Adrenal gland (tissue), 12 donors: ENCODE results near the gene TIGD4. TPM values are rescaled to one million over a fixed set of nuclear protein-coding genes. Genes with fewer than 3 reads are reported as not detected.

Experiments
- DNase-seq, 7 donors: peaks; one replicate each; pipeline ENCODE4 v3.0.0-alpha.2; 2019 to 2020
- H3K27ac ChIP-seq, 5 donors: fragments of 200-600 bp; sonication (generic) in 4 of 5; 1 replicate in 3 of 5; 2 replicates in 2 of 5; pipeline versions ENCODE4 v1.5.1 to v1.8.0; 2016 to 2020; ENCODE audit warnings: mild to moderate bottlenecking in 1 of 5
- H3K27me3 ChIP-seq: fragments of 200-600 bp; 2 replicates; pipeline ENCODE4 v1.8.0; 2021
- H3K36me3 ChIP-seq, 2 donors: fragments of 200-600 bp; replicated peaks in 1 of 2; 1 replicate in 1 of 2; 2 replicates in 1 of 2; pipeline versions ENCODE4 v1.5.1 to v1.8.0; 2018 to 2022
- H3K4me1 ChIP-seq, 2 donors: fragments of 200-600 bp; replicated peaks in 1 of 2; 1 replicate in 1 of 2; 2 replicates in 1 of 2; pipeline versions ENCODE4 v1.5.1 to v1.8.0; 2018 to 2021
- H3K4me3 ChIP-seq, 4 donors: fragments of 200-600 bp; sonication (generic) in 3 of 4; one replicate each; pipeline ENCODE4 v1.5.1; 2016 to 2018
- H3K9me3 ChIP-seq, 3 donors: fragments of 200-600 bp; sonication (generic) in 1 of 3; replicated peaks in 1 of 3; 1 replicate in 2 of 3; 2 replicates in 1 of 3; pipeline versions ENCODE4 v1.5.1 to v1.8.0; 2016 to 2021
- POLR2A ChIP-seq, 2 donors: fragments of 450-650 bp; IDR thresholded peaks; one replicate each; pipeline ENCODE4 v1.6.1; 2017; ENCODE audit warnings: antibody characterized with exemption in 2 of 2, mild to moderate bottlenecking in 2 of 2, moderate library complexity in 1 of 2
- WGBS, 4 donors: extraction: QIAGEN DNeasy Blood & Tissue Kit in 2 of 4; methylation state at CpG; one replicate each; pipeline versions ENCODE4 v1.1.5 to v1.1.7; 2013 to 2017; 5-methylcytosine and 5-hydroxymethylcytosine counted together
- intact Hi-C, 2 donors: fragments of 100-400 bp; cut with DNase I; formaldehyde crosslinking; loops; one replicate each; pipeline versions ENCODE4 v1.14.1 to v1.15.0; 2022 to 2023
- polyA plus RNA-seq, 3 donors: library from polyadenylated mRNA; stranded (reverse); fragments of 200-250 nt in 2 of 3; fragments of 350-450 nt in 1 of 3; fragmentation: Illumina TruSeq in 1 of 3; extraction: RNeasy Lipid Tissue Mini Kit (QIAGEN cat#74804) in 1 of 3; gene quantifications; one replicate each; pipeline ENCODE4 v1.2.3, GENCODE V29; 2013 to 2014
- total RNA-seq, 9 donors: library from RNA; depleted of rRNA in 4 of 9; stranded (reverse); fragments of >200 nt in 4 of 9; fragments of 120-200 nt in 1 of 9; fragmentation: NEBNext Ultra II Directional in 1 of 9; extraction: Animal tissue kit (Norgen Biotek cat#: 25700) in 1 of 9; gene quantifications; one replicate each; pipeline versions ENCODE4 v1.1.0 to v1.2.4, GENCODE V29; 2013 to 2023
- TF ChIP-seq, protein P1 (sequence below), 6 experiments: fragments of 450-650 bp in 4 of 6; fragments of 200-600 bp in 2 of 6; sonication (generic) in 1 of 6; IDR thresholded peaks; 1 replicate in 5 of 6; 2 replicates in 1 of 6; pipeline versions ENCODE4 v1.5.1 to v1.8.0; 2016 to 2021; ENCODE audit warnings: antibody characterized with exemption in 6 of 6, mild to moderate bottlenecking in 2 of 6, moderate library complexity in 1 of 6
- donor health status: healthy with polysubstance abuse.
- donor health status: Bipolar disorder and iron deficiency.
- donor health status: DM: yes; HTN: yes; CAD: no.
- donor health status: DM: no; HTN: no; CAD: no.
- donor health status: DM: no; HTN: no; CAD: no.
- donor health status: DM: yes; HTN: yes; CAD: no.

TIGD4 gene
- total and polyA plus RNA-seq, 12 donors, result 0.08 to 2.0 (median 0.34) TPM; not detected in 1

DNA sequence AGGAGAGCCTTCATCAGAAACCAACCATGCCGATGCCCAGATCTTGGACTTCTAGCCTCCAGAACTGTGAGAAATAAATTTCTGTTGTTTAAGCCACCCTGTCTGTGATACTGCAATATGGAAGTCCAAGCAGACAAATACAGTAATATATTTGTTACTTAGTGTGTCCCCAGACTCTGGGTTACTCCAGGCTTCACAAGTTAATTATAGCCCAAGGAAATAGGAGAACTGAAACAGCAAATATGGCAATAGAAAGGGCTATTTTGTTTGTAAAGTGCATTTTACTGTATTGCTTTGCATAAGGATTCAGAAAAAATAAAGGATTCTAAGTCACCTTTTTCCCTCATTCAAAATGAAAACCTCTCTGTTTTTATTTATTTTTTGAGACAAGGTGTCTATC lies 15.7 kb downstream of the TIGD4 start:
- Histone ChIP-seq H3K4me1 (no peaks in the 10 kb centered on the region), H3K27me3 (no peaks in the 10 kb centered on the region), H3K27ac (no peak overlapping the region), H3K36me3 (no peaks in the 10 kb centered on the region), H3K4me3 (no peak overlapping the region), H3K9me3 (no peaks in the 10 kb centered on the region)
- intact Hi-C loops, result no loop called here
- TF ChIP-seq, protein P1, sequence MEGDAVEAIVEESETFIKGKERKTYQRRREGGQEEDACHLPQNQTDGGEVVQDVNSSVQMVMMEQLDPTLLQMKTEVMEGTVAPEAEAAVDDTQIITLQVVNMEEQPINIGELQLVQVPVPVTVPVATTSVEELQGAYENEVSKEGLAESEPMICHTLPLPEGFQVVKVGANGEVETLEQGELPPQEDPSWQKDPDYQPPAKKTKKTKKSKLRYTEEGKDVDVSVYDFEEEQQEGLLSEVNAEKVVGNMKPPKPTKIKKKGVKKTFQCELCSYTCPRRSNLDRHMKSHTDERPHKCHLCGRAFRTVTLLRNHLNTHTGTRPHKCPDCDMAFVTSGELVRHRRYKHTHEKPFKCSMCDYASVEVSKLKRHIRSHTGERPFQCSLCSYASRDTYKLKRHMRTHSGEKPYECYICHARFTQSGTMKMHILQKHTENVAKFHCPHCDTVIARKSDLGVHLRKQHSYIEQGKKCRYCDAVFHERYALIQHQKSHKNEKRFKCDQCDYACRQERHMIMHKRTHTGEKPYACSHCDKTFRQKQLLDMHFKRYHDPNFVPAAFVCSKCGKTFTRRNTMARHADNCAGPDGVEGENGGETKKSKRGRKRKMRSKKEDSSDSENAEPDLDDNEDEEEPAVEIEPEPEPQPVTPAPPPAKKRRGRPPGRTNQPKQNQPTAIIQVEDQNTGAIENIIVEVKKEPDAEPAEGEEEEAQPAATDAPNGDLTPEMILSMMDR (IDR thresholded peaks at IDR 0.05), result no peak
- TF ChIP-seq POLR2A (IDR thresholded peaks at IDR 0.05), result no peak
- WGBS, 4 donors, result 82 to 100% (median 90%) methylated on average over 1 of the region's 1 CpG
- no peak for DNase-seq

DNA sequence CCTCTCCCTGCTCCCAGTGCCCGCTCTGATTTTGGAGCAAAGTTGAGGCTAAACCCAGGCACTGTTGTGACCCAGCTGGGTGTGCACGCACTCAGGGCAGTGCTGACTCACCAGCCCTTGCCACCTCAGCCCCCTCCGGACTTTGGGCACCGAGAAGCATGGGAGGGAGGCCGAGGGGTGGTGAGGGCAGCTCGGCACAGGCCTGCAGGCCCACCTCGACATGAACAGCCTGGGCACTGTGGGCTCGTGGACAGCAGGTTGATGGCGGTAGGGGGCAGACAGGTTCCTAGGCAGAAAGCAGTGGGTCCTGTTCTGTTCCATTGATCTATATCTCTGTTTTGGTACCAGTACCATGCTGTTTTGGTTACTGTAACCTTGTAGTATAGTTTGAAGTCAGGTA lies 30.9 kb downstream of the TIGD4 start:
- Histone ChIP-seq H3K4me3 (no peak overlapping the region), H3K27me3 (no peaks in the 10 kb centered on the region), H3K27ac (no peak overlapping the region), H3K4me1 (no peaks in the 10 kb centered on the region), H3K9me3 (no peaks in the 10 kb centered on the region), H3K36me3 (no peaks in the 10 kb centered on the region)
- WGBS, 4 donors, result 89 to 95% (median 93%) methylated on average over 3 to 9 of the region's 9 CpGs
- no peak for DNase-seq
- intact Hi-C loops, result no loop called here
- TF ChIP-seq, protein P1 (IDR thresholded peaks at IDR 0.05), result no peak
- TF ChIP-seq POLR2A (IDR thresholded peaks at IDR 0.05), result no peak

DNA sequence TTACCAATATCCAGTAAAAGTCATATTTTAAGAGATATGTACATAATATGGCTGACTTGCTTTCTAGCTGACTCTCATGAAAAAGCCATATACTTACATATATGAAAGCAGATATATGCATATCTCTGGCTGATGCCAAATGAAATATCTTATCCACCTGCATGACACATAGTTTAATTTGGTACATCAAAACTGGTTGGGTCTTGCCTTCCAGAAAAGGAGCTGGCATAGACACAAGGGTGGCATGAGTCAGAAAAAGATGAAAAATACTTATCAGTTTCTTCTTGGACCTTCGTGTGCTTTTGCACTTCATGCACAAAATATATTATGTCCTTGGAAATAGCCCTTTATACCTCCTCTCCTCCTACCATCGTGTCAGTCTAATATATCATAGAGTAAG lies 32.1 kb downstream of the TIGD4 start:
- Histone ChIP-seq H3K4me1 (no peaks in the 10 kb centered on the region), H3K4me3 (no peak overlapping the region), H3K27me3 (no peaks in the 10 kb centered on the region), H3K27ac (no peak overlapping the region), H3K36me3 (no peaks in the 10 kb centered on the region), H3K9me3 (no peaks in the 10 kb centered on the region)
- WGBS, 4 donors, result 24 to 43% (median 31%) methylated on average over 2 of the region's 2 CpGs
- DNase-seq, result no peak
- intact Hi-C loops, result no loop called here
- TF ChIP-seq POLR2A (IDR thresholded peaks at IDR 0.05), result no peak
- TF ChIP-seq, protein P1 (IDR thresholded peaks at IDR 0.05), result no peak

DNA sequence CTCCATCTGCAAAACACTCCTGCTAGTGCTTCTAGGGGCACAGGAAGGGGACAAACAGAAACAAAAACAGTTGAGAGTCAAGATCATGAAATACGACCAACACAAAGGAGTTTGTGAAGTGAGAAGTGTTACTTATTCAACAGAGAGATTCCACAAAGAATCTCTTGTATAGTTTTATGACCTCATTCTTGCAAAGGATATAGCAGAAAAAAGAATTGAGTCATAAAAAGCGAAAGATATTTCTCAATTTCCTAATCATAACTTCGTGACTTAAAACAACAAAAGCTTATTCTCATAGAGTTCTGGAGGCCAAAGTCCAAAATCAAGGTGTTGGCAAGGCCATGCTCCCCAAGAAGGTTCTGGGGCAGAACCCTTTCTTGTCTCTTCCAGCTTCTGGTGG lies 40.7 kb downstream of the TIGD4 start:
- intact Hi-C loops, result no loop called here
- WGBS, 4 donors, result 60 to 75% (median 69%) methylated on average over 3 of the region's 3 CpGs
- DNase-seq, result no peak
- H3K27me3 ChIP-seq, result no peaks in the 10 kb centered on the region
- no peaks in the 10 kb centered on the region for H3K36me3 ChIP-seq
- no peaks in the 10 kb centered on the region for H3K9me3 ChIP-seq
- no peak overlapping the region for H3K4me3 ChIP-seq
- H3K4me1 ChIP-seq, result no peaks in the 10 kb centered on the region
- H3K27ac ChIP-seq, result no peak overlapping the region
- TF ChIP-seq, protein P1 (IDR thresholded peaks at IDR 0.05), result no peak
- TF ChIP-seq POLR2A (IDR thresholded peaks at IDR 0.05), result no peak
